GM19452 (cell line): ENCODE results near the gene GLIPR1.
"Not testable (repeated sequence)": the region's sequence is repeated elsewhere in the genome, so short reads cannot be mapped to it uniquely, and the experiment has no call there.

Experiments used
- ATAC-seq: cut with Tn5 transposase; IDR thresholded peaks from one replicate; pipeline ENCODE4 v1.9.1; 2021; ENCODE audit not compliant: unreplicated experiment

GLIPR1 gene

DNA sequence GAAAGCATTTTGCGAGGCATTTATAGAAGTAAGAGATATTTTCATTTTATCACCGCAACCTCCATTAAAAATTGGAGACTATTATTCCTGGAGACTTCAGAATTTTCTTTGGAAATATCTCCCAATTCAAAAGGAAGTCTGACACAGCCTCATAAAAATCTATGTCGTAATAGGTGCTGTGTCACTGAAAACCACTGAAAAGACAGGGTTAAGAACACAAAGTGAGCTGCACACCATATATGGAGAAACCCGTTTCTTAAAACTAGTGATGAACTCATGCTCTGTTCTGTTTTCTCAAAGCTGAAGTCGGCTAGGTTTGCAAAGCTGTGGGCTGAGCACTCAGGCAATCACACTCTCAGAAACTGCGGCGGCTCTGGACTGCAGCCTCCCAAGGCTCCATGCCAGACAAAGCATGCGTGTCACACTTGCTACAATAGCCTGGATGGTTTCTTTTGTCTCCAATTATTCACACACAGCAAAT lies at the start of gene GLIPR1:
Gene GLIPR1 (plus strand): TSS at position 287 of the 481 bp plus-strand sequence. CDS start 126 bp downstream, at position 413.
- ATAC-seq = peak; percentile 86

GRCh38 chr12:75432924-75433323 lies 47.6 kb upstream of the GLIPR1 start:
- no peak for ATAC-seq

DNA sequence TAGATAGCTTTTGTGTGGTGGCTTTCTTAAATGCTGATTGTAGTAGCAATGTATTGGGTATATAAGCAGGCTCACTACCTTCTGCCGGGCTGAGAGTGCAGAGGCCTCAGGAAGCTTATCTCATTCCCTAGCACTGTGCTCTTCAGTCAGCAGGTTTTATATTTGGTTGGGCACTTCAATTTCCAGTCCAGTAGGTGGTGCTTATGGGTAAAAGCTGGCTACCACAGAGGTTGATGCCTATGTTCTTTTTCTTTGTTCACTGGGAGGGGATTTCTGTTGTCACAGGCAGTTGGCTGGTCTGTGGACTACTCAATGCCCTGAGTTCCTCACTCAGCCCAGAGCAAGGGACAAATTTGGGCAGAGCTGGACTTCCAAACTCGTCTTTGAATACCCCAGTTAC lies 43.0 kb upstream of the GLIPR1 start:
- peak; percentile 70 for ATAC-seq

GRCh38 chr12:75438059-75438754 lies 42.3 kb upstream of the GLIPR1 start:
- no peak for ATAC-seq

DNA sequence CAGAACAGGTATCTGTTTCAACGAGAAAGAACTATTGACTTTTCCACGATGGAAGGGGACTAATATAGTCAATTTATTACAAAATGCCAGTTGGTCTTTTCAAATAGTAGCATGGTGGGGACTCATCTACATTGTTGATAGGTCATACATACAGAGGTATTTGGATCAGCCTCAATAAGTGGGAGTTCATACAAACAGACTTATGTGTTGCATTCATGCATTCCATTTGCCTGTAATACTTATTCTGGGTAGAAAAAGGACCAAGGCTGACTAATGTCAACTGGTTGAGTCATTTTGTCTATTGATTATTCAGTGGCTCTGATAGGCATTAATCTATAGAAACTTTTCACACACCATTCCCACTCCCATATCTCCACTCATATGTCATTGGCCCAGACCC lies 41.5 kb upstream of the GLIPR1 start:
- no peak for ATAC-seq

DNA sequence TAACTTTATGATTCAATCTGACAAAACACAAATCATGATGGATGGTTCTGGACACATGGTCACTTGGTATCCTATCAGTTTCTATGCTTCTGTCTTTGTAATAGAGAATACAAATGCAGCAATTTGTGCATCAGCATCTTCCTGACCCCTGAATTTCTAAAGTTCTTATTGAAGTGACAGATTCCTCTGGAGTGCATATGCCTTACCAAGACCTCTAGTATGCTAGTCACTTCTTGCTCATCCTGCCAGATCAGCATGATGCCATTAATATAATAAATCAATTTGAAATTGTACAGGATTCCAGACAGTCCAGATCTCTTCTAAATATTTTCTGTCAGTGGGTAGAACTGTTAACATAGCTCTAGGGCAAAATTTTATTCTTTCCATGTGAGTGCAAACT lies 40.6 kb upstream of the GLIPR1 start:
- ATAC-seq = no peak

- ATAC-seq = not testable (repeated sequence)
Observed at GRCh38 chr12:75441687-75442449, 38.7 kb upstream of the GLIPR1 start.

DNA sequence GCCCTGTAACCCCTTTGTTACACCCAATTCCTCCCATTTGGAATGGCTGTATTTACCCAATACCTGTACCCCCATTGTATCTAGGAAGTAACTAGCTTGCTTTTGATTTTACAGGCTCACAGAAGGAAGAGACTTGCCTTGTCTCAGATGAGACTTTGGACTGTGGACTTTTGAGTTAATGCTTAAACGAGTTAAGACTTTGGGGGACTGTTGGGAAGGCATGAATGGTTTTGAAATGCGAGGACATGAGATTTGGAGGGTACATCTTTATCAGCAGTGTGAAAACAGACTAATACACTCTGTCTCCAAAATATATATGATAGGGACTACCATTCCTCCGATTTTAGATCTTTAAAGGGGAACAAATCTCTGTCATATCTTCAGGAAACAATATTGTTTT lies 38.1 kb upstream of the GLIPR1 start:
- not testable (repeated sequence) for ATAC-seq

DNA sequence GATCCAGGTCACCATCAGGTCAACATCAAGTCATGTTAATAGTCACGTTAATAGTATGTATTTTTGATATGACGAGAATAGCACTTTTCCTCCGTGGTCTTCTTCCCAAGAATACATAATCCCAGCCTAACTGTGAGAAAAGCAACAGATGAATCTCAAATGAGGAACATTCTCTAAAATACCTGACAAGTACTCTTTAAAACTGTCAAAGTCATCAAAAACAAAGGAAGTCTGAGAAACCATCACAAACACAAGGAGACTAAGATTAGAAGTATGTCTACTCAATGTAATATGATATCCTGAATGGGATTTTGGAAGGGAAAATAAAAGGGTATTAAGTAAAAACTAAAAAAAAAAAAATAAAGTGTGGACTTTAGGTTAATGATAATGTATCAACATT lies 36.8 kb upstream of the GLIPR1 start:
- no peak for ATAC-seq

DNA sequence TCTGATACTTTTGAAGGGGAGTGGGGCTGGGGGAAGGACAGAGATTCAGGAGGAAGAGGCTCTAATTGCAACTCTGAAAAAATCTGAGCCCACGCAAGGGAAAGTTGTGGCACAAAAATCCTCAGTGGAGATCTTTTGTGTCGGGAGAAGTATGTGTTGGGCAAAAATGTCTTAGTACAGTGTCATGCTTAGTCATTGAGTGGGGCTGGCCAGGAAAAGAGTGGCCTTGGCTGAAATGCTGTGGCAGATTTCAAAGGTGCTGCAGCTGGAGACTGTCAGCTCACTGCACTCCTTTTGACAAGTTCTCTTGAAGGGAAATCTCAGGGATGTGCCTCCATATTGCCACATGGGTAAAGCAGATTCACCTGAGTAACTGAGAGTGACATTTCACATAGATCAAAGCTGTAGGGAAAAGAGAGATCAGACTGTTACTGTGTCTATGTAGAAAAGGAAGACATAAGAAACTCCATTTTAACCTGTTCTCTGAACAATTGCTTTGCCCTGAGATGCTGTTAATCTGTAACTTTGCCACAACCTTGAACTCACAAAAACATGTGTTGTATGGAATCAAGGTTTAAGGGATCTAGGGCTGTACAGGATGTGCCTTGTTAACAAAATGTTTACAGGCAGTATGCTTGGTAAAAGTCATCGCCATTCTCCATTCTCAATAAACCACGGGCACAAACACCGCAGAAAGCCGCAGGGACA lies 36.0 kb upstream of the GLIPR1 start:
- no peak for ATAC-seq

DNA sequence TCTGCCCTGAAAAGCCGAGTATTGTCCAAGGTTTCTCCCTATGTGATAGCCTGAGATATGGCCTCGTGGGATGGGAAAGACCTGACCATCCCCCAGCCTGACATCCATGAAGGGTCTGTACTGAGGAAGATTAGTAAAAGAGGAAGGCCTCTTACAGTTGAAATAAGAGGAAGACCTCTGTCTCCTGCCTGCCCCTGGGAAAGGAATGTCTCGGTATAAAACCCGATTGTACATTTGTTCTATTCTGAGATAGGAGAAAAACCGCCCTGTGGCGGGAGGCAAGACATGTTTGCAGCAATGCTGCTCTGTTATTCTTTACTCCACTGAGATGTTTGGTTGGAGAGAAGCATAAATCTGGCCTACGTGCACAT lies 35.4 kb upstream of the GLIPR1 start:
- not testable (repeated sequence) for ATAC-seq

DNA sequence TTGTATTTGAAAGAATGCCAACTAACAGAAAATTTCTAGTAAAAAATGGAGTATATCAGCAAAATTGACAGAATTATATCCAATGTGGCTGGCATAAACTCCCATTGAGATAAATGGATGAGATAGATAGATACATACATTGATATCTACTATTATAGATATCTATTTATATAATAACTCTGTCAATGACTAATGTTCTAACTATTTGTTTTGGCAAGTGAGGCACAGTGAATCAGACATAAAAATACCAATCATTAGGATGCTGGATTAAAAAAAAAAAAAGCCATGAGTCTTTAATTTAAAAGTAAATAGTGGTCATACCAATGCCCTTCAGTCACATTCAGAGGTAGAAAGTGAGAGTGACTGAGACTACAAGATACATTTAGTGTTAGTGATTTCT lies 33.7 kb upstream of the GLIPR1 start:
- ATAC-seq = no peak

- no peak for ATAC-seq
Observed at GRCh38 chr12:75447691-75448393, 32.7 kb upstream of the GLIPR1 start.

GRCh38 chr12:75452675-75453330 lies 27.8 kb upstream of the GLIPR1 start:
- ATAC-seq = no peak

GRCh38 chr12:75455839-75456238 lies 24.7 kb upstream of the GLIPR1 start:
- no peak for ATAC-seq

DNA sequence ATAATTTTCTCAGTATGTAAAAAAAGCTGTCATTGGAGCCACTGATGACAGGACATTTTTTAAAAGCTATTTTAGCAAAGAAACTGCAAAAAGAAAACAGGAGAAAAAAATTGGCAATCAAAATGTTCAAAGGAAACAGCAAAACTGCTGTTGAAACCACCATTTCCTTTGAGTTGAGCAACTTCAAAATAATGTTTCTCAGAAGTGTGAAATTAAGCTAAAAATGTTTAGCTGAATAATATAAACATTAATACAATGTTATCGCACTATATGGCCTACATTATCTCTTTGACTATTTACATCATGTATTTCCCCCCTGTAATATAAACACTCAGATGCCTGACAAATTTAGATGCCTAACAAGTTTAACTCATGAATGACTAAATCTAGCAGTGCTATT lies 23.4 kb upstream of the GLIPR1 start:
- ATAC-seq = no peak

GRCh38 chr12:75457866-75458265 lies 22.7 kb upstream of the GLIPR1 start:
- not testable (repeated sequence) for ATAC-seq

DNA sequence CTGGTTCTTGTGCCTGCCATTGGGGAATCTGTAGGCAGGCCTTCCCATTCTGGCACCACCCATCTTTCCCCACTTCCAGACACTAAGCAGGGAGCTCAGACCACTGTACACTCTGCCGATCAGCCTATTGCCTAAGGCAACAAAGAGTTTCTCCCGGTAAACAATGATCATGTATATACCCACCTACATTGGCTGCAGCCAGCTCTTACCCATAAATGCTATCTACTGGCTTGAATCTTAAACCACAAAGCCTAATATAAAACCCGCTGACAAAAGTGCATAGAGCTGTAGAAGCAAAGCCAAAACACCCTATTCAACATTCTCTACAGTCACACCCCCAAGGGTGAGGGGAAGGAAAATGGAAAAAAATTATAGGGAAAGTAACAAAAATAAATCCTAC lies 20.8 kb upstream of the GLIPR1 start:
- ATAC-seq = no peak

- ATAC-seq = no peak
Observed at GRCh38 chr12:75460204-75460603, 20.4 kb upstream of the GLIPR1 start.
